RPMI8226 (cell line): Measurements from ENCODE around the gene MYO1E.
"Not testable (repeated sequence)": the region's sequence is repeated elsewhere in the genome, so short reads cannot be mapped to it uniquely, and the experiment has no call there.

Experiments used
- DNase-seq: peaks from one replicate; pipeline ENCODE4 v3.0.0-alpha.2; 2015

MYO1E gene

GRCh38 chr15:59372352-59373211 is at the start of gene MYO1E:
Gene MYO1E, minus strand, starts transcription at chr15:59372871. Its CDS starts 371 bp downstream, at chr15:59372500.
- DNase-seq: peak; percentile 30

DNA sequence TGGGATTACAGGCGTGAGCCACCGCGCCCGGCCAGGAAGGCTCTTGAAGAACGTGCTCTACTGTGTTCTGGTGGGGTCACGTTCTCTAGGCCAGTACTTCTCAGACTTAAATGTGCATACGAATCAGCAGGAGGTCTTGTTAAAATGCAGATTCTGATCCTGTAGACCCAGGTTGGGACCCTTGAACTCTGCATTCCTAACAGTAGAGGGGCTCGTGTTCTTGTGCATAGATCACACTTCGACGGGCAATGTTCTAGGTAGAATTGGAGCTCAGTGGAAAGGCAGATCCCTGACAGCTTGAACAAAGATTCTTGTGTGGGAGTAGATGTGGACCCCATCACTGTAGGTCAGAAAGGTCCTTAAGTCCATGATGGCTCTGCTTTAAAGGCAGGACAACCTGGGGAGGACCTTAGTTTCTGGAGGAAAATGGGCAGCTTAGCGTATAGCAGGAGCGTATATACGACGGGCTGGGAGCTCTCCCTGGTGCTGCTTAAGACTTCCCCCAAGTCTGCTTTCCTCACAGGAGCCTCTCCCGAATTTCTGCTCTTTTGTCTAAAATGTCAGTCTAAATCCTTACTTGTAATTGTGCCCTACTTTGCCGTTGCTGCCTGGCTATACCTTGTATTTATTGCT is 48.4 kb upstream of the MYO1E start:
- no peak for DNase-seq

DNA sequence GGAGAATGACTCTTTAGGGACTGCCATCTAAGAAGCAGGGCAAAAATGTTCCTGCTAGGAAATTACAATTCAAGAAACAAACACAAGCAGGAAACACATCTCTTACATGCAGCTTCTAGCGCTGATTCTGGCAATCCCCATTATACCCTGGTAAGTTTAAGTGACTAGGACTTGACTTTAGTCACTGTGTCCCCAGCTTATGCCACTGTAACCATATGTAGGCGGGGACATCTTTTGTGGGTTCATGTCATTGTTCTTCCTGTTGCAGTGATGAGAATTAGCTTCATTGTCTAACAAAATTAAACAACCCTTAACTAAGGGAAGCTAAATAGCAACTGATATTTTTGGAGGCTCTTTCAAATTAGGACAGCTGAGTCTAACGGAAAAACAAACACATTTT is 47.4 kb upstream of the MYO1E start:
- DNase-seq: no peak

GRCh38 chr15:59419170-59419569 is 46.5 kb upstream of the MYO1E start:
- no peak for DNase-seq

- no peak for DNase-seq
These were observed 44.1 kb upstream of the MYO1E start for GRCh38 chr15:59416816-59417215.

GRCh38 chr15:59413577-59413976 is 40.9 kb upstream of the MYO1E start:
- no peak for DNase-seq

DNA sequence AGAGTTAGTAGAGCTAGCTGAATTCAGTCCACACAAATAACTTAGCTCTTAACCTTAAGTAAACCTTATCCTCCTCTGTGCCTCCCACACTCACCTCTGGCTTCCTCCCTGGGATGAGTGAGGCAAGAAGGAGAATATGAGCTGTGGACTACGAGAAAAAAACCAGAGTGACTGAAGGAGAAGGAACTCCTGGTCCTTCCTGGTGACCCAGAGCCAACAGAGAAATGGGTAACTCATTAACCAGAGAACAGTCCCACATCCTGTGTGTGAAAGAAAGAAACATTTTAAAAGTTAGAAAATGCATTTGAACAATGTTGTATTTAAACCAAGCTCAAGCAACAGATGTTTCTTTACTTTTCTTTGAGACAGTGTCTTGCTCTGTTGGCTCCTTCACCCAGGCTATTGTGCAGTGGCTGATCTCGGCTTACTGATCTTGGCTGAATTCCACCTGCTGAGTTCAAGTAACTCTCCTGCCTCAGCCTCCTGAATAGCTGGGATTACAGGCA is 37.8 kb upstream of the MYO1E start:
- no peak for DNase-seq

DNA sequence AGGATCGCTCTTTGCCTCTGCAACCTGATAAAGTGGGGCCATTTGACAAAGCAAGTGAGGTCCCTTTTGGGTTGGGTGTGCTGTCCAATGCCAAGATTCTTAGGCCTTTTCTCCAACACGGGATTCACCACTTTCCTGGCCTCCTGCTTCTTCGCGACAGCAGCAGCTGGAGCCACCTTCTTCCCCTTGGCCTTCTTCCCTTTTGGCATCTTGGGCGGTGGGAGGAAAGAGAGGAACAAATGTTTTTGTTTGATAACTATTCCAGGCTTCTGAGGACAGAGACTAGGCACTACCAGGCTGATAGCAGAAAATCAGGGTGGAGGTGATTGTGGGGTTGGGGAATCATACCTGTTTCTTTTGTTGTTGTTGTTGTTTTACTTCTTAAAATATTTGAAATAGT is 35.3 kb upstream of the MYO1E start:
- no peak for DNase-seq

DNA sequence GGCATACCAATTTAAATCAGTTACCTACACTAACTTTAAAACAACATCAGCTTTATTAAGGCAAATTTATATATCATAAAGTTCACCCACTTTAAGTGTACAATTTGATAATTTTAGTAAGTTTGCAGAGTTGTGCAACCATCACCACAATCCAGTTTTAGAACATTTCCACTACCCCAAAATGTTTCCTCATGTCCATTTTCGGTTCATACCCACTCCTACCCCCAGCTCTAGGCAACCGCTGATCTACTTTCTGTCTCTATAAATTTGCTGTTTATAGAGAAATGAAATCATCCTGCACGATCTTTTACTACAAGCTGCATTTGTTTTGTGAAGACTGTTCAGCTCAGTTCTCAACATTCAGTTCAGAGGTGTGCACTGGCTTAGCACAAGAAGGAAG is 33.8 kb upstream of the MYO1E start:
- DNase-seq: no peak

GRCh38 chr15:59405079-59405478 is 32.4 kb upstream of the MYO1E start:
- no peak for DNase-seq

DNA sequence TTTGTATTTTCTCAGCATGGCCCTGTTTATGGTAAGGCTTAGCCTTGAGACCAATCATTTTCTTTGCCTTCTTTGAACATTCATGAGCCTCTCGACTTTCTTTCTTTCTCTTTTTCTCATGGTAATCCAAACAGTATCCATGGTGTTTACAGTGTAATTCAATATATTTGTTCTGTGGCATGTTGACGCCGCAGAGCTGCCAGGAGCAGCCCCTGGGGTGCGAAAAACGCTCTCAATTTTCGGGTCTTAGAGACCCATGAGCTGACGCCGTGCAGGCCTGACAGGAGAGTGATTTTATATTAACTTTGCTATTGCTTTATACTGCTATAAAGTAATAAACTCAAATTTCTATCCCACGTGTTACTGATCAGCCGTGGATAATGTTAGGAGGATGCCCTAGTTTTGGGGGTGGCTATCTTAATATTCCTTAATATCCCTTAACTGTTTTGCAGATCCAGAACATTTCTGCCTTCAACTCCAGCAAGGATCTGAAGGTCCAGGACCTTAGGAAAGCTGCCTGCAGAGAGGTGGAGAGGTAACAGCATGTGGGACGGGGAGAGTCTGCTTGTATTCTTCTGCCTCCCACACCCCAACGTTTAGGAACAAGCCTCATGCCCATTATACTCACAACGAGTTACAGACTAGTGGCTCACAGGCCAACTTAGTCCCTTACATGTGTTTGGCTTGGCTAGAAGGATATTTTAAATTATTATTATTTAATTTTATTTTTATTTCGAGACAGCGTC is 29.3 kb upstream of the MYO1E start:
- no peak for DNase-seq

DNA sequence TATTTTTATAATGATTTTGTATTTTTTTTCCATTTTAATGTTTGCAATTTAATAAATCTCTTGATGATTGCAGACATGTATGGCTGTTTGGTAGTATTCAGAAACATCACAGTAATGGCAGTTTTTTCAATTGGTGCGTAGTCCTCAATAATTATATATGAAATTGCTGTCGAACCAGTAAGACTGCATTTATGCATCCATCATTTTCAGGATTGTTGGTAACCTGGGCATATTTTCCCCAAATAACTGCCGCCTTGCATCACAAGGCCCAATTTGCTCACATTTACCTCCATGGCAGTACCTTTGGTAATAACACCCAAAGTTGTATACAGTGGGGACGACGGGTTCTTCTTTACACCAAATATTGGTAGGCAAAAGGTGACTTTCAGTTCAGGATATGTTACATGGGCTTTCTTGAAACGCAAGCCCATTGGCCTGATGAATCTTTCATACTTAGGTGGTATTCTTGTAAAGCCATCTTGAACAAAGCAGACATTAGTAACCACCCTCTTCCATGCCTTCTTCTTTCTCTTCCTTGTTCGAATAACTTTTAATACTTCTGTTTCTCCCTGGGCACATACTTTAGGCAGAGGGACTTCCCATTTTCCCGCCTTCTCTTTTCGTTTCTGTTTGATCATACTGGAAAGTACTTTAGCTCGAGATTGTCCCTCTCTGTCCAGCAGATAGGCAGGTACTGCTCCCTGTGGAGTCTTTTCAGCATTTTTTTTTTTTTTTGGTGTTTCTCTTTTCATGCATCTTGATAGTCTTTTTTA is 28.6 kb upstream of the MYO1E start:
- not testable (repeated sequence) for DNase-seq

DNA sequence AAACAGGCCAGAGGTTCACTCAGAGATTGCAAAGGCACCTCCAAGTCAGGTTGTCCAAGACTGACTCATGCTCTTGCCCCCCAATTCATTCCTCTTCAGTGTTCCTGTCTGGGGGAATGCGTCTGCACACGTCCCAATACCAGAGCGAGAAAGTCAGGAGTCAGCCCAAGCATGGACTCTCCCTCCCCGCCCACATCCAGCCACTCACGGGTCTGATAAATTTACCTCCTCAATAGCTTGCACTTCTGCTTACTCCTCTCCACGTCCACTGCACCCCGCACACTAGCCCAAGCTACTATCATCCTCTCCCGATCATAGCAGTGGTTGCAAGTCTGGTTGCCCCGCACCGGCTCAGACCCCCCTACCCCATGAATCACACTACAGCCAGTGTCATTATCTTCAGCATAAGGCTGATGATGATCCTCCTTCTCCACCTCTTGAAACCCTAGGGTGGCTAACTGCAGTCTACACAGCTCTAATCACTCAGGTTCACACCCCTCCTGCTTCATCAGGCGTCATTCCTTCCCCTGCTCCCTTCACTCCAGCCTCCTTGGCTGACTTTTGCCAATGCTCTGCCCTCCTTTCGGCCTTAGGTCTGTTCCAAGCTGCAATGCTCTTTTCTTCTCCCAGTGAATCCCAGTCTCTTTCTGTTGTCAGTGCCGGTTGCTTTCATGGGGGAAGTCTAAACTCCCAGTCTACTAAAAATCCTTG is 27.6 kb upstream of the MYO1E start:
- DNase-seq: no peak

GRCh38 chr15:59399465-59400102 is 26.9 kb upstream of the MYO1E start:
- peak; percentile 83 for DNase-seq

DNA sequence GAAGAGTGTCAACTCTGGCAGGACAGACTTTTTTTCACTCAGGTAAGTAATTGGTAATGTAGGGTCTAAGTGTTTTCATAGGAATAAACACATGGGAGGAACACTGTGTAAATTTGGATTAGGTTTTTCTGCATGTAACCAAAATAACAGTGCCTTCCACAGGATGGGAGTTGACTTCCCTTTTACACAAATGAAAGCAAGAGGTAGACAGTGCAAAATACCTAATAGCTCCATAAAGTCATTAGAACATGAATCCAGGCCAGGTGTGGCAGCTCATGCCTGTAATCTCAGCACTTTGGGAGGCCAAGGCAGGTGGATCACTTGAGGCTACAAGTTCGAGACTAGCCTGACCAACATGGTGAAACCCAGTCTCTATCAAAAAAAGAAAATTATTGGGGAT is 25.5 kb upstream of the MYO1E start:
- no peak for DNase-seq

DNA sequence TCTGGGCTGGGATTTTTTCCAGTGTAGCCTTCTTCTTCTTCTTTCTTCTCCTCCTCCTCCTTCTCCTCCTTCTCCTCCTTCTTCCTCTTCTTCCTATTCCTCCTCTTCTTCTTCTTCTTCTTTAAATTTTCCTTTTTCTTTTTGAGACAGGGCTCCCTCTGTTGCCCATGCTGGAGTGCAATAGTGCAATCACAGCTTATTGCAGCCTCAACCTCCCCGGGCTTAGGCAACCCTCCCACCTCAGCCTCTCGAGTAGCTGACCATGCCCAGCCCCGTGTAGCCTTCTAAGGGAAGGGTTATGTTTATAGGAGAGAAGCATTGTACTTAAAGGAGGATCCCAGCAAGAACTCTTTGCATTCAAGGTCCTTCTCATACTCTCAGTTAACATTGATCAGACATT is 24.0 kb upstream of the MYO1E start:
- DNase-seq: no peak

DNA sequence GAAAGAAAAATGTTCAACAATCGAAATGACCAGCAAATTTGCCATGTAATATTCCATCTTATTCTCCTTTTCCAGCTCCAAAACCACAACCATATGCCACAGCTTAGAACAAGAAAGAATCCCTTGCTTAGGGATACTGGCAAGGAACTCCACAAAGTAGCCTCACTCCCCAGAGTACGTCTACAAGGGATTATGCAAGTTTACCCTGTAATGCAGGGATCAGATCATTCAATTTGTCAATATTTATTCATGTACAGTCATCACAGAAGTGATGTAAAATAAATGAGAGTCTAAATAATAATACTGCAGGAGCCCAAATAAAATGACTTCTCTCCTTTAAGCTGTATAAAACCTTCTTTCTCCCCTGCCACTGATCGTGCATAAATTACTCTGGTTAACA is 23.5 kb upstream of the MYO1E start:
- no peak for DNase-seq

GRCh38 chr15:59394166-59394661 is 21.5 kb upstream of the MYO1E start:
- no peak for DNase-seq

GRCh38 chr15:59392299-59392698 is 19.6 kb upstream of the MYO1E start:
- DNase-seq: no peak

DNA sequence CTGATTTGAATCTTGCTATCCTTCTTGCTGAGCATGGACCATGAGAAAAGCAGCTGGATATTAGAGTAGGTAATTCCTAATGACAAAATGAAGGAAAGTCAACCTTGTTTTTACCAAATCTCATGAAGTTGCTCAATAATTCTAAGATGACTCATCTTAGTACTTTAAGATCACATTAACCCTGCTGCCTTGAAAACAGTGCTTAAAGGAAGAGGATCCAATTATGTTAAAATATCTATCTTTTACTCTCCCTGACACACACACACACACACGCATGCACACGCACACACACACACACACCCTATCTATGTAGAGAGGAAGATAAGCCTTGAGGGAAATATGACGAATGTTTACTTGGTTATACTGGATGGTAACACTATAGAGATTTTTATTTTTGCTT is 16.0 kb upstream of the MYO1E start:
- no peak for DNase-seq

DNA sequence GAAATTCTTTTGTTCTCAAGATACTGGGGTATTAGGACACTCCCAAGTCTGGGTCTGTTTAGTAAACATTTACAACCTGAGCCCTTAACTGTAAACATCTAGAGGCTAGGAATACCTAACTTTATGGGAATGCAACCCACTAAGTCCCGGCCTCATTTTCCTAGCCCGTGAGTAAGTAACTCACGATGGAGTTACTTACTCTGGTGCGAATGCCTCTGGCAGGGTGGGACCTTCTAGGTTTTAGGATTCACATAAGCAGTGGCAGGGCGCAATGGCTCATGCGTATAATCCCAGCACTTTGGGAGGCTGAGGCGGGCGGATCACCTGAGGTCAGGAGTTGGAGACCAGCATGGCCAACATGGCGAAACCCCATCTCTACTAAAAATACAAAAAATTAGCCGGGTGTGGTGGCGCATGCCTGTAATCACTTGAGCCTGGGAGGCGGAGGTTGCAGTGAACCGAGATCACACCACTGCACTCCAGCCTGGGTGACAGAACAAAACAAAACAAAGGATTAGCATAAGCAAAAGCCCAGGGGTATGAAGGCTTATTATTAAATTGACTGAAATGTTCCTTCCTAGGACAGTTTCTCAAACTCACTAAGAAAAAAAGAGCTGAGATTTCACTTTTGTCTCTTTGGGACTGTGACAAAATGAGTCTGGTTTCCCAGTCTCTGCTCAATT is 14.7 kb upstream of the MYO1E start:
- not testable (repeated sequence) for DNase-seq
